Neural cell (in vitro differentiated cells): ENCODE results near the gene MGAT5.

Experiments
- EP300 ChIP-seq: fragments of 450-650 bp; conservative IDR thresholded peaks from 2 replicates; pipeline ENCODE4 v1.6.1; 2014; ENCODE audit warnings: antibody characterized with exemption, mild to moderate bottlenecking, moderate library complexity; ENCODE audit not compliant: poor library complexity, severe bottlenecking
- EZH2 ChIP-seq: fragments of 200-600, 300-800 bp; shearing (Covaris generic), sonication (generic); IDR thresholded peaks from 2 replicates; pipeline ENCODE4 v1.6.1; 2014; ENCODE audit warnings: antibody characterized with exemption, low read length, borderline replicate concordance, mild to moderate bottlenecking; ENCODE audit not compliant: insufficient read depth, poor library complexity, severe bottlenecking
- MXI1 ChIP-seq: fragments of 450-650 bp; conservative IDR thresholded peaks from 2 replicates; pipeline ENCODE4 v1.6.1; 2014; ENCODE audit warnings: antibody characterized with exemption, mild to moderate bottlenecking; ENCODE audit not compliant: poor library complexity, severe bottlenecking
- POLR2AphosphoS5 ChIP-seq: IDR thresholded peaks from 2 replicates; pipeline ENCODE4 v1.6.1; 2012
- RAD21 ChIP-seq: fragments of 450-650 bp; conservative IDR thresholded peaks from 2 replicates; pipeline ENCODE4 v1.6.1; 2014; ENCODE audit warnings: antibody characterized with exemption, mild to moderate bottlenecking, moderate library complexity
- SMC3 ChIP-seq: fragments of 450-650 bp; conservative IDR thresholded peaks from 2 replicates; pipeline ENCODE4 v1.6.1; 2014; ENCODE audit warnings: antibody characterized with exemption, mild to moderate bottlenecking, moderate library complexity; ENCODE audit not compliant: poor library complexity
- TAF1 ChIP-seq: IDR thresholded peaks from 2 replicates; pipeline ENCODE4 v1.6.1; 2012; ENCODE audit warnings: low read depth
- TF ChIP-seq, protein P1 (sequence below): fragments of 450-650 bp; IDR thresholded peaks from 2 replicates; pipeline ENCODE4 v1.5.1; 2014; ENCODE audit warnings: antibody characterized with exemption, mild to moderate bottlenecking, moderate library complexity; ENCODE audit not compliant: poor library complexity, severe bottlenecking
- TF ChIP-seq, protein P2 (sequence below): IDR thresholded peaks from 2 replicates; pipeline ENCODE4 v1.6.1; 2012; ENCODE audit warnings: borderline replicate concordance

DNA sequence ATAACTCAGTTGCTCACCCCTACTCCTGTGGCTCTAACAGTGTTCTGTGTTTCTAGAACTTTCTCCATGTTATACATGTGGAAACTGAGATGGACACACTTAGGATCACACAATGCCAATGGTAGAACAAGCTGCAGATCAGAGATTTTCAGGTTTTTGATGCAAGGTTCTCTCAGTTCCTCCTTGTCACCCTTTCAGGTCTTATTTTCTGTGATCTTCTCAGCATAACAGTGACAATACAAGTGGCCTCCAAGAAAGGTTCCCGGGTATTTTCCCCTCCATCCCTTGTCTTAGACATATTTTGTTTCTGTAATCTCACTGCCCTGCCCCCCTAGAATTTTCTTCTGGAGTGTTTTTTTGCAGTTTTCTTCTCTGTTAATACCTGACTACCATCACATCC lies 6.2 kb upstream of the MGAT5 start:
- TF ChIP-seq, protein P1, sequence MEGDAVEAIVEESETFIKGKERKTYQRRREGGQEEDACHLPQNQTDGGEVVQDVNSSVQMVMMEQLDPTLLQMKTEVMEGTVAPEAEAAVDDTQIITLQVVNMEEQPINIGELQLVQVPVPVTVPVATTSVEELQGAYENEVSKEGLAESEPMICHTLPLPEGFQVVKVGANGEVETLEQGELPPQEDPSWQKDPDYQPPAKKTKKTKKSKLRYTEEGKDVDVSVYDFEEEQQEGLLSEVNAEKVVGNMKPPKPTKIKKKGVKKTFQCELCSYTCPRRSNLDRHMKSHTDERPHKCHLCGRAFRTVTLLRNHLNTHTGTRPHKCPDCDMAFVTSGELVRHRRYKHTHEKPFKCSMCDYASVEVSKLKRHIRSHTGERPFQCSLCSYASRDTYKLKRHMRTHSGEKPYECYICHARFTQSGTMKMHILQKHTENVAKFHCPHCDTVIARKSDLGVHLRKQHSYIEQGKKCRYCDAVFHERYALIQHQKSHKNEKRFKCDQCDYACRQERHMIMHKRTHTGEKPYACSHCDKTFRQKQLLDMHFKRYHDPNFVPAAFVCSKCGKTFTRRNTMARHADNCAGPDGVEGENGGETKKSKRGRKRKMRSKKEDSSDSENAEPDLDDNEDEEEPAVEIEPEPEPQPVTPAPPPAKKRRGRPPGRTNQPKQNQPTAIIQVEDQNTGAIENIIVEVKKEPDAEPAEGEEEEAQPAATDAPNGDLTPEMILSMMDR, result no peak
- TF ChIP-seq POLR2AphosphoS5 (no peak), SMC3 (no peak), EP300 (no peak), EZH2 (no peak), RAD21 (no peak), TAF1 (no peak), MXI1 (no peak)
- TF ChIP-seq, protein P2, sequence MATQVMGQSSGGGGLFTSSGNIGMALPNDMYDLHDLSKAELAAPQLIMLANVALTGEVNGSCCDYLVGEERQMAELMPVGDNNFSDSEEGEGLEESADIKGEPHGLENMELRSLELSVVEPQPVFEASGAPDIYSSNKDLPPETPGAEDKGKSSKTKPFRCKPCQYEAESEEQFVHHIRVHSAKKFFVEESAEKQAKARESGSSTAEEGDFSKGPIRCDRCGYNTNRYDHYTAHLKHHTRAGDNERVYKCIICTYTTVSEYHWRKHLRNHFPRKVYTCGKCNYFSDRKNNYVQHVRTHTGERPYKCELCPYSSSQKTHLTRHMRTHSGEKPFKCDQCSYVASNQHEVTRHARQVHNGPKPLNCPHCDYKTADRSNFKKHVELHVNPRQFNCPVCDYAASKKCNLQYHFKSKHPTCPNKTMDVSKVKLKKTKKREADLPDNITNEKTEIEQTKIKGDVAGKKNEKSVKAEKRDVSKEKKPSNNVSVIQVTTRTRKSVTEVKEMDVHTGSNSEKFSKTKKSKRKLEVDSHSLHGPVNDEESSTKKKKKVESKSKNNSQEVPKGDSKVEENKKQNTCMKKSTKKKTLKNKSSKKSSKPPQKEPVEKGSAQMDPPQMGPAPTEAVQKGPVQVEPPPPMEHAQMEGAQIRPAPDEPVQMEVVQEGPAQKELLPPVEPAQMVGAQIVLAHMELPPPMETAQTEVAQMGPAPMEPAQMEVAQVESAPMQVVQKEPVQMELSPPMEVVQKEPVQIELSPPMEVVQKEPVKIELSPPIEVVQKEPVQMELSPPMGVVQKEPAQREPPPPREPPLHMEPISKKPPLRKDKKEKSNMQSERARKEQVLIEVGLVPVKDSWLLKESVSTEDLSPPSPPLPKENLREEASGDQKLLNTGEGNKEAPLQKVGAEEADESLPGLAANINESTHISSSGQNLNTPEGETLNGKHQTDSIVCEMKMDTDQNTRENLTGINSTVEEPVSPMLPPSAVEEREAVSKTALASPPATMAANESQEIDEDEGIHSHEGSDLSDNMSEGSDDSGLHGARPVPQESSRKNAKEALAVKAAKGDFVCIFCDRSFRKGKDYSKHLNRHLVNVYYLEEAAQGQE, result no peak
